ENCODE measurements around the gene TIAM2.

The TIAM2 gene

DNA sequence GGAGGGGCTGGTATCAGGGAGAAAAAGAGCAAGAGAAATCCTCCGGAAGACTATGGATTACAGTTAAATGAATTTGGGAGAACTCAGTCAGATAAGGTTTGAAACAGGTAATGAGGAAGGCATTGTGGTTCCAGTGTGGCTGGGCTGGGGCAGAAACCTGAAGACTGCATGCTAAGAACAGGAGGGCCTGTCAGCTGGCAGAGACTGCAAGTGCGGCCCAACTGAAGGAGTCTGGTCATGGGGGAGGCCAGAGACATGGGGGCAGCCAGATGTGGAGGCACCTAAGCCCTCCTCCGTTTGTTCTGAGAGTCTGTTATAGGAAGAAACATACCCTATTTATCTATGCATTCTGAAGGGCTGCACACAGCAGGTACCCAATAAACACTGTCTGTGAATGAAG is 302.6 kb downstream of the TIAM2 start:
- no peak for DNase-seq (ENCODE audit: low read depth)

DNA sequence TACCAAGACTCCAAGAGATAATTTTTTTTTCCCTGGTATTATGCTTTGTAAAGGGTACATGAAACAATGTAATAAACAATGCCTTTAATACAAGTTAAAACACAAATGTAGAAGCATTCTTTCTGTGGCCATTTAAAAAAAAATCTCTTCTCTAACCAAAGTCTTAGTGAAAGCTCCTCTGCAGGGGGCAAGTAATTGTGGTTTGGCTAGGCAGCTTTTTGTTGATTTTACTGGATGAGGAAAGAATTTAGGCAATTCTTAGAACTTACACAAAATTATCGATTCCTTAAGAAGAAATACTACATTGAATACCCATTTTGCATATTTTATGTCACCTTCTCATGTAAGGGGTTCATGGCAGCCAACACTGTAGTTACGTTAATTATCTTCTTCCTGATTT is 306.8 kb downstream of the TIAM2 start:
- peak; percentile 36 for DNase-seq (ENCODE audit: low read depth)

DNA sequence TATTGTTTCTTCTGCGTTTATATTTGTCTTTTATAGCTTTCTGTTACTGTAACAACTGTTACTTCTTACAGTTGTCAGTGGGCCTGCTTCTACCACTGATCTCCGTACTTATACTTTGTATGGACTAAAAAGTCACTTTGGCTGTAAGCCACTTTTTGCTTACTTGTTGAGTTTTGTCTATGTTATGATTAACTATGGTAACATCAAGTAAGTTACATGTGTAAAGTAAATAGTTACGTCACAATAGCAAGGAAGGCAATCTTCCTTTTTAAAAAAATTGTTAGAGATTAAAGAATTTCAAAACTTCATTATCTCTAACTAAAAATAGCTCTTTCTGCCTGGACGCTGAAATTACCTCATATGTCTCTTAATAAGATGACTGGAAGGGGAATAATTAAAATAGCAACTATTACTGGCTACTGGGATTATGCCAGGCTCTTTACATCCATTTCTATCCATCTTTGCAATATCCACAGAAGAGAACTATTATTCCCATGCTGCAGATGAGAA is 308.3 kb downstream of the TIAM2 start:
- peak; percentile 62 for DNase-seq (ENCODE audit: low read depth)

DNA sequence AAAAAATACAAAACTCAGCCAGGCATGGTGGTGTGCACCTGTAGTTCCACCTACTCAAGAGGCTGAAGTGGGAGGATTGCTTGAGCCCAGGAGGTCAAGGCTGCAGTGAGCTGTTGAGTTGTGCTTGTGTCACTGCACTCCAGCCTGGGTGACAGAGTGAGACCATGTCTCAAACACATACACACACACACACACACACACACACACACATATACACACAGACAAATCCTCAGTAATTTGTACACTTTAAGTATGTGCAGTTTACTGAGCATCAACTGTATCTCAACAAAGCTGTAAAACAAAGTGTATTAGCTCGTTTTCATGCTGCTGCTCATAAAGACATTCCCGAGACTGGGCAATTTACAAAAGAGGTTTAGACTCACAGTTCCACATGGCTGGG is 311.8 kb downstream of the TIAM2 start:
- no peak for DNase-seq (ENCODE audit: low read depth)

All from amniotic epithelial cell (primary cell).